ENCODE measurements around the gene LCK.

DNA sequence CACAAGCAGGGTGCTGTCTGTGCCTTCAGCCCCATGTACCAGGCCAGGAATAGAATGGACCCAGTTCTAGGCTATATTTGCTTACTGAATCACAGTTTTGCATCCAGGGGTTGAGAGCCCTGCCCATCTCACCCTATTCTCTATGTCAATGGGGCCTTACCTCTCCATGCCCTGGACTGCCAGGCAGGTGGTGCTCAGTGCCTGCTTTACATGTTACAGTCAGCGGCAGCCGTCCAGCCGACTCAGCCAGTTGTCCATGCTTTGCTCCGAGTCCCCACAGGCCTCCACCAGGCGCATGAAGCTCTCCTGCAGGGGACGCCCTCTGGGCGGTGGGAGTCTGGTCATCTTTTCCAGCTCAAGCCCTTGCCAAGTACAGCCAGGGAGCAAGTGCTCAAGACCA is 16.3 kb upstream of the LCK start:
- TF ChIP-seq, protein P1, sequence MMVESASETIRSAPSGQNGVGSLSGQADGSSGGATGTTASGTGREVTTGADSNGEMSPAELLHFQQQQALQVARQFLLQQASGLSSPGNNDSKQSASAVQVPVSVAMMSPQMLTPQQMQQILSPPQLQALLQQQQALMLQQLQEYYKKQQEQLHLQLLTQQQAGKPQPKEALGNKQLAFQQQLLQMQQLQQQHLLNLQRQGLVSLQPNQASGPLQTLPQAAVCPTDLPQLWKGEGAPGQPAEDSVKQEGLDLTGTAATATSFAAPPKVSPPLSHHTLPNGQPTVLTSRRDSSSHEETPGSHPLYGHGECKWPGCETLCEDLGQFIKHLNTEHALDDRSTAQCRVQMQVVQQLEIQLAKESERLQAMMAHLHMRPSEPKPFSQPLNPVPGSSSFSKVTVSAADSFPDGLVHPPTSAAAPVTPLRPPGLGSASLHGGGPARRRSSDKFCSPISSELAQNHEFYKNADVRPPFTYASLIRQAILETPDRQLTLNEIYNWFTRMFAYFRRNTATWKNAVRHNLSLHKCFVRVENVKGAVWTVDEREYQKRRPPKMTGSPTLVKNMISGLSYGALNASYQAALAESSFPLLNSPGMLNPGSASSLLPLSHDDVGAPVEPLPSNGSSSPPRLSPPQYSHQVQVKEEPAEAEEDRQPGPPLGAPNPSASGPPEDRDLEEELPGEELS (CRISPR knock-in tag; IDR thresholded peaks at IDR 0.05) = no peak
- TF ChIP-seq KAT7 (CRISPR knock-in tag; IDR thresholded peaks at IDR 0.05; ENCODE audit: borderline replicate concordance) (no peak), GABPB1 (CRISPR knock-in tag; IDR thresholded peaks at IDR 0.05) (no peak), IRF2 (CRISPR knock-in tag; IDR thresholded peaks at IDR 0.05; ENCODE audit: borderline replicate concordance, low read depth) (no peak), JUN (CRISPR knock-in tag; IDR thresholded peaks at IDR 0.05) (no peak), CREB1 (CRISPR knock-in tag; IDR thresholded peaks at IDR 0.05) (no peak), ESRRA (CRISPR knock-in tag; IDR thresholded peaks at IDR 0.05; ENCODE audit: borderline replicate concordance) (no peak)
- TF ChIP-seq, protein P2, sequence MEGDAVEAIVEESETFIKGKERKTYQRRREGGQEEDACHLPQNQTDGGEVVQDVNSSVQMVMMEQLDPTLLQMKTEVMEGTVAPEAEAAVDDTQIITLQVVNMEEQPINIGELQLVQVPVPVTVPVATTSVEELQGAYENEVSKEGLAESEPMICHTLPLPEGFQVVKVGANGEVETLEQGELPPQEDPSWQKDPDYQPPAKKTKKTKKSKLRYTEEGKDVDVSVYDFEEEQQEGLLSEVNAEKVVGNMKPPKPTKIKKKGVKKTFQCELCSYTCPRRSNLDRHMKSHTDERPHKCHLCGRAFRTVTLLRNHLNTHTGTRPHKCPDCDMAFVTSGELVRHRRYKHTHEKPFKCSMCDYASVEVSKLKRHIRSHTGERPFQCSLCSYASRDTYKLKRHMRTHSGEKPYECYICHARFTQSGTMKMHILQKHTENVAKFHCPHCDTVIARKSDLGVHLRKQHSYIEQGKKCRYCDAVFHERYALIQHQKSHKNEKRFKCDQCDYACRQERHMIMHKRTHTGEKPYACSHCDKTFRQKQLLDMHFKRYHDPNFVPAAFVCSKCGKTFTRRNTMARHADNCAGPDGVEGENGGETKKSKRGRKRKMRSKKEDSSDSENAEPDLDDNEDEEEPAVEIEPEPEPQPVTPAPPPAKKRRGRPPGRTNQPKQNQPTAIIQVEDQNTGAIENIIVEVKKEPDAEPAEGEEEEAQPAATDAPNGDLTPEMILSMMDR (IDR thresholded peaks at IDR 0.05) = no peak
- TF ChIP-seq, protein P3, sequence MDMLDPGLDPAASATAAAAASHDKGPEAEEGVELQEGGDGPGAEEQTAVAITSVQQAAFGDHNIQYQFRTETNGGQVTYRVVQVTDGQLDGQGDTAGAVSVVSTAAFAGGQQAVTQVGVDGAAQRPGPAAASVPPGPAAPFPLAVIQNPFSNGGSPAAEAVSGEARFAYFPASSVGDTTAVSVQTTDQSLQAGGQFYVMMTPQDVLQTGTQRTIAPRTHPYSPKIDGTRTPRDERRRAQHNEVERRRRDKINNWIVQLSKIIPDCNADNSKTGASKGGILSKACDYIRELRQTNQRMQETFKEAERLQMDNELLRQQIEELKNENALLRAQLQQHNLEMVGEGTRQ (CRISPR knock-in tag; IDR thresholded peaks at IDR 0.05) = no peak
- TF ChIP-seq, protein P4, sequence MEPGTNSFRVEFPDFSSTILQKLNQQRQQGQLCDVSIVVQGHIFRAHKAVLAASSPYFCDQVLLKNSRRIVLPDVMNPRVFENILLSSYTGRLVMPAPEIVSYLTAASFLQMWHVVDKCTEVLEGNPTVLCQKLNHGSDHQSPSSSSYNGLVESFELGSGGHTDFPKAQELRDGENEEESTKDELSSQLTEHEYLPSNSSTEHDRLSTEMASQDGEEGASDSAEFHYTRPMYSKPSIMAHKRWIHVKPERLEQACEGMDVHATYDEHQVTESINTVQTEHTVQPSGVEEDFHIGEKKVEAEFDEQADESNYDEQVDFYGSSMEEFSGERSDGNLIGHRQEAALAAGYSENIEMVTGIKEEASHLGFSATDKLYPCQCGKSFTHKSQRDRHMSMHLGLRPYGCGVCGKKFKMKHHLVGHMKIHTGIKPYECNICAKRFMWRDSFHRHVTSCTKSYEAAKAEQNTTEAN (CRISPR knock-in tag; IDR thresholded peaks at IDR 0.05) = no peak
- TF ChIP-seq, protein P5, sequence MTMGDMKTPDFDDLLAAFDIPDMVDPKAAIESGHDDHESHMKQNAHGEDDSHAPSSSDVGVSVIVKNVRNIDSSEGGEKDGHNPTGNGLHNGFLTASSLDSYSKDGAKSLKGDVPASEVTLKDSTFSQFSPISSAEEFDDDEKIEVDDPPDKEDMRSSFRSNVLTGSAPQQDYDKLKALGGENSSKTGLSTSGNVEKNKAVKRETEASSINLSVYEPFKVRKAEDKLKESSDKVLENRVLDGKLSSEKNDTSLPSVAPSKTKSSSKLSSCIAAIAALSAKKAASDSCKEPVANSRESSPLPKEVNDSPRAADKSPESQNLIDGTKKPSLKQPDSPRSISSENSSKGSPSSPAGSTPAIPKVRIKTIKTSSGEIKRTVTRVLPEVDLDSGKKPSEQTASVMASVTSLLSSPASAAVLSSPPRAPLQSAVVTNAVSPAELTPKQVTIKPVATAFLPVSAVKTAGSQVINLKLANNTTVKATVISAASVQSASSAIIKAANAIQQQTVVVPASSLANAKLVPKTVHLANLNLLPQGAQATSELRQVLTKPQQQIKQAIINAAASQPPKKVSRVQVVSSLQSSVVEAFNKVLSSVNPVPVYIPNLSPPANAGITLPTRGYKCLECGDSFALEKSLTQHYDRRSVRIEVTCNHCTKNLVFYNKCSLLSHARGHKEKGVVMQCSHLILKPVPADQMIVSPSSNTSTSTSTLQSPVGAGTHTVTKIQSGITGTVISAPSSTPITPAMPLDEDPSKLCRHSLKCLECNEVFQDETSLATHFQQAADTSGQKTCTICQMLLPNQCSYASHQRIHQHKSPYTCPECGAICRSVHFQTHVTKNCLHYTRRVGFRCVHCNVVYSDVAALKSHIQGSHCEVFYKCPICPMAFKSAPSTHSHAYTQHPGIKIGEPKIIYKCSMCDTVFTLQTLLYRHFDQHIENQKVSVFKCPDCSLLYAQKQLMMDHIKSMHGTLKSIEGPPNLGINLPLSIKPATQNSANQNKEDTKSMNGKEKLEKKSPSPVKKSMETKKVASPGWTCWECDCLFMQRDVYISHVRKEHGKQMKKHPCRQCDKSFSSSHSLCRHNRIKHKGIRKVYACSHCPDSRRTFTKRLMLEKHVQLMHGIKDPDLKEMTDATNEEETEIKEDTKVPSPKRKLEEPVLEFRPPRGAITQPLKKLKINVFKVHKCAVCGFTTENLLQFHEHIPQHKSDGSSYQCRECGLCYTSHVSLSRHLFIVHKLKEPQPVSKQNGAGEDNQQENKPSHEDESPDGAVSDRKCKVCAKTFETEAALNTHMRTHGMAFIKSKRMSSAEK (CRISPR knock-in tag; IDR thresholded peaks at IDR 0.05; ENCODE audit: borderline replicate concordance) = no peak
